C4-2B (cell line): ENCODE results near the gene LRRC27.

Experiments used
- H3K27ac ChIP-seq: fragments of 450-650 bp; 2 replicates; pipeline ENCODE4 v1.5.1; 2017
- ZFX ChIP-seq: fragments of 450-650 bp; IDR thresholded peaks from 2 replicates; pipeline ENCODE4 v1.6.1; 2017
- TF ChIP-seq, protein P1 (sequence below): fragments of 450-650 bp; conservative IDR thresholded peaks from 2 replicates; pipeline ENCODE4 v1.5.1; 2017; ENCODE audit warnings: mild to moderate bottlenecking

Gene LRRC27

DNA sequence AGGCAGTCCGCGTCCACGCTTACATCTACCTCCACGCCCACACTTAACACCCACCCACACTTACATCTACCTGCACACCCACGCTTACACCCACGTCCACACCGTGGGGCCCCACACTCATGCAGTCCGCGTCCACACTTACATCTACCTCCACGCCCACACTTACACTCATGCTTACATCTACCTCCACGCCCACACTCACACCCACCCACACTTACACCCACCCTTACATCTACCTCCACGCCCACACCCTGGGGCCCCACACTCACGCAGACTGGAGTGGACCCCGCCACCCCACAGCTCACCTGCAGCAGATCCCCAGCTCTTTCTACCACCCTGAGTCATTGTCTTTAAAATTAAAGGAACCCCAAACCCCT is 32.6 kb downstream of the LRRC27 start:
- H3K27ac ChIP-seq, result no peak overlapping the region

DNA sequence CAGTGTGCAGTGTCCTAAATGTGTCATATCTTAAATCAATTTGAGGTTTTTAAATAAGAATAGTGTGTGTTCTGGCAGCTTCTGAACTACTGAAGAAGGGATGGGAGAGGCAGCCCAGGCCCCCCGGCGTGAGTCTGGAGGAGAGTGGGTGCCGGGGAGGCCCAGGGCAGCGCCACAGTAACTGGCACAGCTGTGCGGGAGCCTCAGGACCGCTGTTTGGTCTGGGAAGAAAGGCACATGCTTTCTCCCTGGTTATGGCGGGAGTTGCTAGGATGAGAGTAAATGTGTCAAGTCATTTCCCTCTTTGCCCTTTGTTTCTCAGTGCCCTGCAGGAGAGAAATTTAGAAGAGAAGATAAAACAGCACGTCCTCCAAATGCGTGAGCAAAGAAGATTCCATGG is 33.1 kb downstream of the LRRC27 start:
- no peak overlapping the region for H3K27ac ChIP-seq
- no peak for TF ChIP-seq ZFX
- TF ChIP-seq, protein P1, sequence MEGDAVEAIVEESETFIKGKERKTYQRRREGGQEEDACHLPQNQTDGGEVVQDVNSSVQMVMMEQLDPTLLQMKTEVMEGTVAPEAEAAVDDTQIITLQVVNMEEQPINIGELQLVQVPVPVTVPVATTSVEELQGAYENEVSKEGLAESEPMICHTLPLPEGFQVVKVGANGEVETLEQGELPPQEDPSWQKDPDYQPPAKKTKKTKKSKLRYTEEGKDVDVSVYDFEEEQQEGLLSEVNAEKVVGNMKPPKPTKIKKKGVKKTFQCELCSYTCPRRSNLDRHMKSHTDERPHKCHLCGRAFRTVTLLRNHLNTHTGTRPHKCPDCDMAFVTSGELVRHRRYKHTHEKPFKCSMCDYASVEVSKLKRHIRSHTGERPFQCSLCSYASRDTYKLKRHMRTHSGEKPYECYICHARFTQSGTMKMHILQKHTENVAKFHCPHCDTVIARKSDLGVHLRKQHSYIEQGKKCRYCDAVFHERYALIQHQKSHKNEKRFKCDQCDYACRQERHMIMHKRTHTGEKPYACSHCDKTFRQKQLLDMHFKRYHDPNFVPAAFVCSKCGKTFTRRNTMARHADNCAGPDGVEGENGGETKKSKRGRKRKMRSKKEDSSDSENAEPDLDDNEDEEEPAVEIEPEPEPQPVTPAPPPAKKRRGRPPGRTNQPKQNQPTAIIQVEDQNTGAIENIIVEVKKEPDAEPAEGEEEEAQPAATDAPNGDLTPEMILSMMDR, result no peak

More for the DNA sequence above, 32.6 kb downstream of the LRRC27 start:
- TF ChIP-seq, protein P1, result no peak
- no peak for TF ChIP-seq ZFX

DNA sequence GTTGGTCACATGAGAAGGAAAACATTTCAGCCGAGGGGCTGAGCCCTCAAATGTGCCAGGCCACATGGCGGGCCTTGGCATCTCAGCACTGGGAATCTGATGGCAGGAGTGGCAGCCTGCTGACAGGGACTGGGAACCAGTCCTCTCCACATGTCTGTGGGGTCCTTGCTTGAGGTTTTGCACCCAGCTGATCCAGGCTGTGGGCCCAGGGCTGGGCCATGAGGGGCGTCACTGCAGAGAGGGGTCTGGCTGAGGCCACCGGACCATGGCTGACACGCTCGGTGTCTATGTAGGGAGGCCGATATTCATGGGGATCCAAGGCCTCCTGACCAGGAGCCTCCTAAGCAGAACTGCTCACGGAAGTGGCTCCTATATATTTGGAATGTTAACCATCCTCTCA is 34.0 kb downstream of the LRRC27 start:
- TF ChIP-seq ZFX, result no peak
- TF ChIP-seq, protein P1, result no peak
- H3K27ac ChIP-seq, result no peak overlapping the region

DNA sequence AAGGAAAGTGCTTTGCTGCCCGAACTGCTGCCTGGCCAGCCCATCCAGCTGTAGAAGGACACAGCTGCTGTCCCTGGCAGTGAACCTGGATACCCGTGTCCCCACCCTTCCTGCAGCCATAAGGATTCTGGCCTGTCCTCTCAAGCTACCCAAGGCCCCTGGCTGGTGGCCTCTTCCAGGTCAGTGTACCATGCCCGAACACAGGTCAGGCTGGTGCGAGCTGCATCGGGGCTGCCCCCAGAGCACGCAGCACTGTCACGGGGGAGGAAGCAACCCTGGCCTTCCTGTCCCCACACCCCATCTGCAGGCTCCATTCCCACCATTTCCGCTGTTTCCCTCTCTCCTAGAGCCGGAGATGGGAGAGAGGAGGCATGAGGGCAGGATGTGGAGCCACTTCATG is 34.5 kb downstream of the LRRC27 start:
- no peak overlapping the region for H3K27ac ChIP-seq
- TF ChIP-seq ZFX, result no peak
- TF ChIP-seq, protein P1, result no peak

DNA sequence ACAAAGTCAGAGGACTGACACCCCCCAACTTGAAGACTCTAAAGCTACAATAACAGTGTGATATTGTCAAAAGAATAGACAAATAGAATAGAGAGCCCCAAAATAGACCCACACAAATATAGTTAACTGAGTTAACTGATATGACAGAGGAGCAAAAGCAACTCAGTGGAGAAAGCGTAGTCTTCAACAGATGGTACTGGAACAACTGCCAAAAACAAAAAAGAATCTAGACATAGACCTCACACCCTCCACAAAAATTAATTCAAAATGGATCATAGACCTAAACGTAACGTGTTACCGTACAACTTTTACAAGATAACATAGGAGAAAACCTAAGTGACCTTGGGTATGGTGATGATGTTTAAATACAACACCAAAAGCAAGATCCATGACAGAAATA is 36.4 kb downstream of the LRRC27 start:
- TF ChIP-seq ZFX, result no peak
- TF ChIP-seq, protein P1, result no peak
- no peak overlapping the region for H3K27ac ChIP-seq

DNA sequence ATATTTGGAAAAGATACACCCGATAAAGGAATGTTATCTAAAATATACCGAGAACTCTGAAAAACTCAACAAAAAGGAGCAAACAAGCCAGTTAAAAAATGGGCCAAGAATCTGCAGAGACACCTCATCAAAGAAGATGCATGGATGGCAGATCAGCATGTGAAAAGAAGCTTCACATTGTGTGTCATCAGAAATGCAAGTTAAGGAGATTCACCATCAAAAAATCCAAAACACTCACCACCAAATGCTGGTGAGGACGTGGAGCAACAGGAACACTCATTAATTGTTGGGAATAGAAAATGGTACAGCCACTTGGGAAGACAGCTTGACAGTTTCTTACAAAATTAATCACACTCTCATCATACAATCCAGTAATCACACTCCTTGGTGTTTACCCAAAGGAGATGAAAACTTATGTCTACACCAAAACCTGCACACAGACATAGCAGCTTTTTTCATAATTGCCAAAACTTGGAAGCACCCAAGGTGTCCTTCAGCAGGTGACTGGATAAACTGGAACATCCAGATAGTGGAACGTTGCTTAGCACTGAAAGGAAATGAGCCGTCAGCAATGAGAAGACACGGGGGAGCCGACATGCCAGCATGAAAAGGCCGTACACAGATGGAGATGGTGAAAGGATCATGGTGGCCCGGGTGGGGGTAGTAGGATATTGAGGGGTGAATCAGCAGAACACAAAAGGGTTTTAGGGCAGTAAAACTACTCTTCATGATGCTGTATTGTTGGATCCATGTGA is 37.1 kb downstream of the LRRC27 start:
- no peak for TF ChIP-seq ZFX
- TF ChIP-seq, protein P1, result no peak
- H3K27ac ChIP-seq, result no peak overlapping the region

DNA sequence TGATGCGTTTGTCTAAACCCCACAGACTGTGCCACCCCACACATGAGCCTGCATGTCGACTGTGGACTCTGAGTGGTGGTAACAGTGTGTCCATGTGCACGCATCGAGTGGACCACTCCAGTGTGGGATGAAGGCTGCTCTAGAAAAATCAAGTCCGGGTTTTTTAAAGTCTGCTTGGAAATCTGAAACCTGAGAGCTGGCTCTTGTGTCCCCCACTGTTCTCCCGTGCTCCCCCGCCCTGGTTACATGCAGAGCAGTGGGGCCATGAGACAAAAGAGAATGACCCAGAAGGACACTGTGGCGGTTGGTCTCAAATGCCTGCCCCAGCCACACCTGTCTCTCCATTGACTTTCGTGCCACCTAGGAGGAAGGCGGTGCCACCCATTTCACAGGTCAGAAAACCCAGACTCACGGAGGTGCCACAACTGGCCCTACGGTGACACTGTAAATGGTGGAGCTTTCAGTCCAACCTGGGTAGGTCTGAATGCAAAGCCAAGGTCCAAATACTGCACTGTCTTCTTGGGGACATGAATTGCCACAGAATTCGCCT is 37.7 kb downstream of the LRRC27 start:
- TF ChIP-seq, protein P1, result no peak

More for the DNA sequence above, 37.7 kb downstream of the LRRC27 start:
- H3K27ac ChIP-seq, result no peak overlapping the region
